HG02981 (cell line): Measurements from ENCODE around the gene CEP83.
A peak's percentile ranks its signal among the peaks of the same experiment; 100 is the strongest.
"Not testable (repeated sequence)": the region's sequence is repeated elsewhere in the genome, so short reads cannot be mapped to it uniquely, and the experiment has no call there.

Experiments used
- ATAC-seq: cut with Tn5 transposase; IDR thresholded peaks from one replicate; pipeline ENCODE4 v1.9.1; 2021; ENCODE audit warnings: mild to moderate bottlenecking, moderate library complexity; ENCODE audit not compliant: unreplicated experiment

CEP83 gene

DNA sequence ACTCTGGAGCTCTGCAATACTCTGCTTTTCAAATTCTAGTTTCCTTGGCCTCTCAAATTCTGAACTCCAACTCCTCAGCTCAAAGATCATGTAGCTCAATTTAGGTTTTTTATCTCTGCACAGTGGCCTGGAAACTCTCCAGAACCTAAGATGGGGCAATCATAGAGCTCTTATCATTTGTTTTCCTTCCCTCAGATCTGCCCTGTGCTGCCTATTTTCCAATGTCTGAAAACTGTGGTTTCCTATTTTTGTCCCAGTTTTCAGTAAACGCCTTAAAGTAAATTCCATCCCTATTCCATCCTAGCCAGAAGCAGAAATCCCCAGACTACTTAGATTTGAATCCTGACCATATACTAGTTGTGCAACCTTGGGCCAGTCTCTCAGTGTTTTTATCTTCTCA is 73.2 kb downstream of the CEP83 start:
- ATAC-seq, result no peak

DNA sequence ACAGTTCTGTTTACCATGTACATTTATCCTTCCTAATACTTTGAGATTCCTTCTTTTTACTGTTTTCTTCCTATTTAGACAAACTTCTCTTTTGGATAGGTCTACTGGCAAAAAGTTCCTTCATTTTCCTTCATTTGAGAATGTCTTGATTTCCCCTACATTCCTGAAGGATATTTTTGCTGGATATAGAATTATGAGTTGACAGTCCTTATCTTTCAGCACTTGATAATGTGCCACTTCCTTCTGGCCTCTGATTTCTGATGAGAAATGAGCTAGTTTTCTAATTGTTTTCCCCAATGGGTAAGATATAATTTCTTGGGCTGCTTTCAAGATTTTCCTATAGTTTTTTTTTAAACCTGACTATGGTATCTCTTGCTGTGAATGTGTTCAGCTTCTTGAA is 75.6 kb downstream of the CEP83 start:
- no peak for ATAC-seq

DNA sequence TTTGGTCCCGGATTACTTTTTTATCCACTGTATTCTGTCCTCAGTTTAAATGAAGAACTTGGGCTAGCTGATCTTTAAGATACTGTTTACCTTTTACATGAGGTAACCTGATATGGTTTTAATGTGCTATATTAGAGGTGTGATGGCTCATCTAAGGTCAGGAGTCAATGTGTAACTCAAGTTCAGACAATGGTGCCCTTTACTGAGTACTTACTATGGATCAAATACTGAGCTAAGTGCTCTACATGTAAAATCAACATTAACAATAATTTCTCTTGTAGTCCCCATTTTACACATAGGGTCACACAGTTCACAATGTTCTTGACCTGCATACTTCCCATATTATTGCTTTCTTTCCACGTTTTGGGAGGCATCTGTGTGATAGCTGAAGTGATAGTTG is 79.2 kb downstream of the CEP83 start:
- ATAC-seq, result no peak

DNA sequence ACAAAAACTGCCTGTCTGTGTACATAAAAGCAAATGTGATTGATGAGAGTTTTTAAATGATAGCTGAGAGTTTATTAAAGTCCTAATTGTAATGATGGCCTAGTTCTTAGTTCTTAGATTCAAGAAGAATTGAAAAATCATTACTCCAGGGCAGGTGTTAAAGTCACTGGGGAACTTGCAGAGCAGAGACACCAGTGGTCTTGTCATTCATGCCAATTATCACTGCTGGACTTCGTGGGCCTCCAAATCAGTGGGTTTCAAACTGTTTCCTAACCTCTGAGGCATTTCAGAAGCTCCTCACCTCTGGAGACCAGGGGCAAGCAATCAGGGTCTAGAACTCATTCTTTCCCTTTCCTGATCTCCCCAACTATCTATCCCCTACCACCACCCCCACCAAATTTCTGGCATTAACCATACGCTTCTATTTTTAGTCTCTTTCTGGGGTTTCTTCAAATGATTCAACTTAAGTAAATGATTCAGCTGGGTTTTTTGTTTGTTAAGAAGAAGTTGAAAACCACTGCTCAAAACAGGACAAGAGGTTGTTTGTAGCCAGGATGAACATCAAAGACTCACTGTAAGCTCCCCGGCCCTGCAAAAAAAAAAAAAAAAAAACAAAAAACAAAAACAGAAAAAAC is 80.1 kb downstream of the CEP83 start:
- no peak for ATAC-seq

DNA sequence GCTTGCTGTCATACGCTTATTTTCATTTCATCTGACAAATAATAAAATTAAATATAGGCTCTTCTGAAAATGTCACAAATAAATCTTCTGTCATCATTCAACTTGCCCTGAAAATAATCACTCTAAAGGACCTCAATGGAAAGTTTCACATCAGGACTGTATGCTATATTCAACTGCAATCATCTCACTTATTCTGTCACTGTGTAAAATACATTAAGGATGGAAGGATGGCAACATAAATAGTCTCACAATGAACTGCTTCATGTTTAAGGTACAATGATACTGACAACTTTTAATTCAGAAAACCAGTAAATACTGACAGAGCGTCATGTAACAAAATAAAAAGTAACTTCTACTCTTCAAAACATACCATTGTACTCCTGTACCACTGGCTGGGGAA is 82.1 kb downstream of the CEP83 start:
- no peak for ATAC-seq

DNA sequence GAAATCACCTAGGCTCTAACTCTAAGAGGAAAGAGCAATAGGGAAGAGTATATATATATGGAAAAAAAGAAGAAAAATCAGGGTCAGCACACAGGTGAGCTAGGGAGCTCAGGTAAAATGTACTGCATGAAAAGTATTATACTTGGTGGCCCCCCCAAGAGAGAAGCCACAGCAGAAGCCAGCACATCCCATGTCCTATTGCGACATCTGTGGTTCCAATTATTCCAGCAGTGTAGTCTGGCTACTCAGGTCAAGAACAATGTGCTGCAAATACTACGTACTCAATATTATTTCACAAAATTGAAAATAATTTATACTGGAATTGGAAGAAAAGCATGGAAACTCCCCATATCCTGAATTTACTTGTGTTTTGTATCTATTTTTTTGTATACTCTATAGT is 85.5 kb downstream of the CEP83 start:
- ATAC-seq, result no peak

DNA sequence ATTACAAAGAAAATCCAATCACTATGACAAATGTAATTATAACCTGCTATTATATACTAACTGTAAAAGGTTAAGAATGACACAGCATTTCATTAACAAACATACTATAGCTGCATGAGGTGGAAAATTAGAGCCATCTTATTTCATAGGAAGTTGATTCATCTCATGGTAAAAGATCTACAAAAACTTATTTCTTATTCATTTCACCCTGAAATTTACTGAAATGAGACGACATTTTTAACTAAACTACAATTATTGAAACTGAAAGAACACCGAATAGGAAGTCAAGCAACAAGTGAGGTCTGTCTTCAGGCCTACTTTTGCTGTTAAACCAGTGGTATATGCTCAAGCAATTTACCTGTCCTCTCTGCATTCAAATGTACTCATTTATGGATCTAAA is 87.2 kb downstream of the CEP83 start:
- peak; percentile 61 for ATAC-seq

DNA sequence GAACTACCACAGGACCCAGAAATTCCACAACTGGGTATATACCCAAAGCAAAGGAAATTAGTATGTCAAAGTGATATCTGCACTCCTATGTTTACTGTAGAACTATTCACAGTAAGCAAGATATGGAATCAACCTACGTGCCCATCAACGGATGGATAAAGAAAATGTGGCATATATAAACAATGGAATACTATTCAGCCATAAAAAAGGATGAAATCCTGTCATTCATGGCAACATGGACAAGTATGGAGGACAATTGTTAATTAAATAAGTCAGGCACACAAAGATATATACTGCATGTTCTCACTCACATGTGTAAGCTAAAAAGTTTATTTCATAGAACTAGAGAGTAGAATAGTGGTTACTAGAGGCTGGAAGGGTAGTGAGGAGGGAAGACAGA is 97.0 kb downstream of the CEP83 start:
- ATAC-seq, result no peak

DNA sequence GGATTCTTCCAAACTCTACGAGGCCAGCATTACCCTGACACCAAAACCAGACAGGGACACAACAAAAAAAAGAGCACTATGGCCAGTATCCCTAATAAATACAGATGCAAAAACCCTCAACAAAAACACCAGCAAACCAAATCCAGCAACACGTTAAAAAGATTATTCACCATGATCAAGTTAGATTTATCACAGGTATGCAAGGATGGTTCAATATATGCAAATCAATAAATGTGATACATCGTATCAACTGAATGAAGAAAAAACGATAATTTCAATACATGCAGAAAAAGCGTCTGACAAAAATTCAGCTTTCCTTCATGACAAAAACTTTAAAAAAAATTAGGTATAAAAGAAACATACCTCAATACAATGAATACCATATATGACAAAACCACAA is 99.9 kb downstream of the CEP83 start:
- no peak for ATAC-seq

DNA sequence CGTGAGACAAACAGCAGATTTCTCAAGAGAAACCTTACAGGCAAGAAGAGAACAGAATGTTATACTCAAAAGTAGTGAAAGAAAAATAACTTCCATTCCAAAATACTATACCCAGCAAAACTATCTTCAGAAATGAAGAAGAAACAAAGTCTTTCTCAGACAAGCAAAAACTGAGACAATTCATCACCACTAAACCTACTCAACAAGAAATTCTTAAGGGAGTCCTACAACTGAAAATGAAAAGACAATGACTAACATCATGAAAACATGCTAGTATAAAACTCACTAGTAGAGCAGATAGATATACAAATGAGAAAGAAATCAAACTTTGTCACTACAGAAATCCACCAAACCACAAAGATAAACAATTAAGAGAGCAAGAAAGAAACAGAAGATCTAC is 106.5 kb downstream of the CEP83 start:
- ATAC-seq, result no peak

DNA sequence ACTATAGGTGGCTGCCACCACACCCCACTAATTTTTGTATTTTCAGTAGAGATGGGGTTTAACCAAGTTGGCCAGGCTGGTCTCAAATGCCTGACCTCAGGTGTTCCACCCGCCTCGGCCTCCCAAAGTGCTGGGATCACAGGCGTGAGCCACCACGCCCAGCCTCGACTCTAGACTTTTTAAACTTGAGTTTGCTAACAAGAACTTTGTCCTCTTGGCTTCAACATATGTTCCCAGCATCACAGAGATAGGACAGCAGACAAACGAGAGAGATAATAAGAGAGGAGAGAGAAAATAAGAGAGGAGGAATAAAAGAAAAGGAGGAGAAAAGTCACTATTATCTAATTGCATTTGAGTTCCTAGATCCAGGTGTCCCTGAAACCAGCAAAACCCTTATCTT is 119.1 kb downstream of the CEP83 start:
- ATAC-seq, result no peak

DNA sequence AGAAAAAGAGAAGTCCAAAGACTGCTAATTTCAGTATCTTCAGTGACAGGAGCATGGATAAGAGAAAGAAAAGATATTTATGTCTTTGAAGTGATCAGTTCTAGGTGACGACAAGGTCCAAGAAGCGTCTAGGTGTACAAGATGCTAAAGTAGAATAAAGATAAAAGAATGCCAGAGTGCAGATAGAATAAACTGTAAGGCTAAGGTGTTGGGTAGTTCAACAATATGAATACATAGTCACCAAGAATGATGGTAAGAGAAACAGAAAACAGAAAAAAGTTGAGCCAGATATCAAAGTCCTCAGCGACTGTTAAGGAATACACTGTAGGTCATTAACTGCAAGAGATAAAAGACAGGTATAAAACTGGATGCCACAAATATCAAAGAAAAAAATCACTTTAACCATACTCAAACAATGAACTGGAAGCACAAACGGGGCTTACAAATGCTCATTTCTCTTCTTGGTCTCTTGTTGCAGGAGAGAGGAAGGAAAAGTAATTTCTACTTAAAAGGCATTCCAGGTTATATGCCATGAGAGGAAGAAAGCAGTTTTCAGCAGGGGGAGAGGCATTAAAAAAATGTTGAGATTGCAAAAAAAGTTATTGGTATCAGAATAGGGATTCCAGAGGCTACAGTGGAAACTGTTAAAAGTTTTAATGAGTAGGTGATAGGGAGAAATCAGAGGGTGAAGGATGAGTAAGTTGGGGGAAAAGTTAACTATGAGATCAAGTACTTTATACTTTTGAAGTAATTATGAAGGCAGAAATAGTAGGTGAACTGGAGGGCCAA is 121.5 kb downstream of the CEP83 start:
- no peak for ATAC-seq

DNA sequence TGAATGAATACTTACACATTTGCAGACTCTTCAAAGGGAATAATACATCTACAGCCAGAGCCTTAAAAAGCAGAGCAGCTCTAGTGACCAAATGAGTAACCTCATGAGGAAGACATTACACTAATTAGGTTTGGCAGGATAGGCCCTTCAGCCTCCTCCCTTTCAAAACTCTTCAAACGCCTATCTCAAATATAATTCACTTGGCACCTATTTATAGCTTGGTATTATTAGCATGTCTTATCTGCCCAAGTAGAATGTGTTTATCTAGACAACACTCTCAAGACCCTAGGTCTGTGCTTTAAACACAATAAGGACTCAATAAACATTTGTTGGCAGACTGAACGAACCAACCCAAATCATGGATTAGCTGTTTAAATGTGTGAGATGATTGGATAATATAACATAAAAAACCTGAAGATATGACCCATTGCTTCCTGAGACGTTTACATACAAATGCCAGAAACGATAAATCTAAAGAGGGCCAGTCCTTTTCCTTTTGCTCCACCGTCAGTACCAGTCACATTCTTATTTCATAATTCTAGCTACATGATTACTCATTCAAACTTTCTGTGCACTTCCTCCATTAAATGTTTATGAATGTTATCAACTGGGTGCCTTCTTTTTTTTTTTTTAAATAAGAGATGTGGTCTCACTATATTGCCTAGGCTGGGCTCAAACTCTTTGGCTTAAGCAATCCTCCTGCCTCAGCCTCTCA is 123.3 kb downstream of the CEP83 start:
- no peak for ATAC-seq

DNA sequence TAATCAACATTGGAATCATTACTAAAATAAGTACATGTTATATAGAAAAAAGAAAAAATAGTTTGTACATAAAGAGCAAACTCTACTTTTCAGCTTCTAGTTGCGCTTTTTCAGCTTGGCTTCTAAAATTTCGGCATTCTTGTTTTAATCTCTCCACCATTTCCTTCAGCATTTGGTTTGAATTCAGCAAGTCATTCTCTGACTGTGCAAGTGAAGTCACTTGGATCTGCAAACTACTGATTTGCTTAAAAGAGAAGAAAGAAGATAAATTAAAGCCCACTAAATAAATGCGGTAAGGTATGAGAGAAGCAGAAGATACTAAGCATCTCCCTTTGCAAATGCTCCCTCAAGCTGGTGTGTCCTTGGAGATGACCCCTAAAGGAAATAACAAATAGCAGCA is 126.3 kb downstream of the CEP83 start:
- no peak for ATAC-seq

DNA sequence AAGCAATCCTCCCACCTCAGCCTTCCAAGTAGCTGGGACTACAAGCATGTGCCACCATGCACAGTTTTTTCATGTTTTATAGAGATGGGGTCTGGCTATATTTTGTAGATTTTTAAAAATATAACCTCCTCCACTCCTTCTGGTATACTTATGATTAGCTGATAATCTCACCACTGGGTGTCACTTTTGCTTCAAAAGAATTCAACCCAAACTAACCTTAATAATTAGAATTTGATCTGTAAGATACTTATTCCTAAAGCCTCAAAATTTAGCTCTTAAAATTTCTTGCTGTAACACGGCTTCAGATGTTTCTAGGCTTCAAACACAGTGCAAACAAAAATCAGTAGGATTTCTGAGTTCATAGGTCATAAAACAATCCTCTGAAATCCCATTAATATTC is 130.3 kb downstream of the CEP83 start:
- ATAC-seq, result no peak

DNA sequence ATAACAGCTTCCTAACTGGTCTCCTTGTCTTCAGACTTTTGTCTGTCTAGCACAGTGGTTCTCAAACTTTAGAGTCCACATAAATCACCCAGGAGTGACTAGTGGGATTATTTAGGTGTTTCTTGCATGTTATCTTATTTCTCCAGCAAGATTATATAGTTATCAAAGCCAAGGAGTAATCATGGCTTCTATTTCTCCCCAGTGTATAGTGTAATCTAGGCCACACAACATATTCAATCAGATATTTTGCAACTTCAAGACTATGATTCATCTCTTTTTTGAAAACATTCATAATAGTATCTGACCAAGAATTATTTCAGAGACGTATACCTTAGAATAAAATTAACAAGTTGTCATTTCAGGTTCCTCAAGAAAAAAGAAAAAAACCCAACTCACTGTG is 131.9 kb downstream of the CEP83 start:
- no peak for ATAC-seq

DNA sequence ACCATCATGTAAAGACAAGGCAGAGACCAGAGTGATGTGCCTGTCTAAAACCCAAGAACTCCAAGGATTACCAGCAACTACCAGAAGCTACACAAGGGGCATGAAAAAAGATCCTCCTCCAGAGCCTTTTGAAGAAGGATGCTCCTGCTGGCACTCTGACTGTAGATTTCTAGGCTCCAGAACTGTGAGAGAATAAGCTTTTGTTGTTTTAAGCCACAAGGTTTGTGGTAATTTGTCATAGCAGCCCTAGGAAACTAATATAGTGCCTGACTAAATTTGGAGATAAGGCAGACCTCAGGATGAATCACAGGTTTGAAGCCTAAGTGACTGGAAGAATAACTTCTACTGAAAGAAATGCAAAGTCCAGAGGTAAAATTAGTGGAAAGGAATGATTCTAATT is 132.9 kb downstream of the CEP83 start:
- ATAC-seq, result no peak

DNA sequence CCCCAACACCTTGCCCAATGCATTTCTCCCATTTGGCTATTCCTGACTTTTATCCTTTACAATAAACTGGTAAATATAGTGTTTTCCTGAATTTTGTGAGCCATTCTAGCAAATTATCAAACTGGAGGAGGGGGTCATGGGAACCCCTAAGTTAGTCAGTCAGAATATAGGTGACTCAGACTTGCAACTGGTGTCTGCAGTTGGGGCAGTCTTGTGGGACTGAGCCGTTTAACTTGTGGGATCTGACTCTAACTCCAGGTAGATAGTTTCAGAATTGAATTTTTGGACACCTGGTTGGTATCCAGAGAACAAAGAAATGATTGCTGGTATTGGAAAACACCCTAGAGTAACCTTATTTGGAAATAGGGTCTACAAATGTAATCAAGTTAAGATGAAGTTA is 133.4 kb downstream of the CEP83 start:
- no peak for ATAC-seq

DNA sequence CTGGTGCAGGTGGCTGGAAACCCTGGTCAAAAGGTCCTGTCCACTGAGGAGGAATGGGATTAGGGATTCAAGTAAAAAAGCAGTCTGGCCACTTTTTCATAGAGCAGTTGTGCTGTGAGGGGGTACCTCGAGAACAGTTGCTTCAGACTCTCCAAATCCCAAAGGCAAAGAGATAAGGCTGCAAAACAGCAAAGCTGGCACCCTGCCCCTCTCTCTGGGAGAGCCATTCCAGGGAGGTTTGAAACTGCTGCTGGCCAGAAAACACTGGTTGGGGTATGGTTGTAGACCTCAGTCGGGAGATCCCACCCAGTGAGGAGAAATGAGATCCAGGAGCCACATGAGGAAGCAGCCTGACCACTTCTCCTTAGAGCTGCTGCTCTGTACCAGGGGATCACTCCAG is 137.3 kb downstream of the CEP83 start:
- no peak for ATAC-seq

DNA sequence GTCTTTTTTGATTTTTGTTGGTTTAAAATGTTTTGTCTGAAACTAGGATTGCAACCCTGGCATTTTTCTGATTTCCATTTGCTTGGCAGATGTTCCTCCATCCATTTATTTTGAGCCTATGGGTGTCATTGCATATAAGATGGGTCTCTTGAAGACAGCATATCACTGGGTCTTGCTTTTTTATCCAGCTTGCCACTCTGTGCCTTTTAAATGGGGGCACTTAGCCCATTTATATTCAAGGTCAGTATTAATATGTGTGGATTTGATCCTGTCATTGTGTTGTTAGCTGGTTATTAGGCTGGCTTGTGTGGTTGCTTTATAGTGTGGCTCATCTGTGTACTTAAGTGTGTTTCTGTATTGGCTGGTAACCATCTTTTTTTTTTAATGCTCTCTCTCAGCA is 139.6 kb downstream of the CEP83 start:
- no peak for ATAC-seq

DNA sequence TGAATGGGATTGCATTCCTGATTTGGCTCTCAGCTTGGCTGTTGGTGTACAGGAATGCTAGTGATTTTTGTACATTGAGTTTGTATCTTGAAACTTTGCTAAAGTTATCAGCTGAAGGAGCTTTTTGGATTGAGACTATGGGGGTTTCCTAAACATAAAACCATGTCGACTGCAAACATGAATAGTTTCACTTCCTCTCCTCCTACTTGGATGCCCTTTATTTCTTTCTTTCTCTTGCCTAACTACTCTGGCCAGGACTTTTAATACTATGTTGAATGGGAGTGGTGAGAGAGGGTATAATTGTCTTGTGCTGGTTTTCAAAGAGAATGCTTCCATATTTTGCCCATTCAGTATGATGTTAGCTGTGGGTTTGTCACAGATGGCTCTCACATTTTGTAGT is 141.5 kb downstream of the CEP83 start:
- no peak for ATAC-seq

DNA sequence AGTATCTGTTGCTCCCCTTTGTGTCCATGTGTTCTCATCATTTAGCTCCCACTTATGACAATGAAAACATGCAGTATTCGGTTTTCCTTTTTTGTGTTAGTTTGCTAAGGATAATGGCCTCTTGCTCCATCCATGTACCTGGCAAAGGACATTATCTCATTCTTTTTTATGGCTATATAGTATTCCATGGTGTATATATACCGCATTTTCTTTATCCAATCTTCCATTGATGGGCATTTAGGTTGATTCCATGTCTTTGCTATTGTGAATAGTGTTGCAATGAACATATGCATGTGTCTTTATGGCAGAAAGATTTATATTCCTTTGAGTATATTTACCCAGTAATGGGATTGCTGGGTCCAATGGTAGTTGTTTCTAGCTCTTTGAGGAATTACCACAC is 143.1 kb downstream of the CEP83 start:
- not testable (repeated sequence) for ATAC-seq
